Measurements from ENCODE around the gene ATP1B3. TPM values are rescaled to one million over a fixed set of nuclear protein-coding genes. Genes with fewer than 3 reads are reported as not detected.

Gene ATP1B3
- total and polyA plus RNA-seq, 10 of the 15 experiments (the other 5 are each of a cell fraction or from before 2014, with no cell fraction given) = 41.4 to 200 (median 94.0) TPM

DNA sequence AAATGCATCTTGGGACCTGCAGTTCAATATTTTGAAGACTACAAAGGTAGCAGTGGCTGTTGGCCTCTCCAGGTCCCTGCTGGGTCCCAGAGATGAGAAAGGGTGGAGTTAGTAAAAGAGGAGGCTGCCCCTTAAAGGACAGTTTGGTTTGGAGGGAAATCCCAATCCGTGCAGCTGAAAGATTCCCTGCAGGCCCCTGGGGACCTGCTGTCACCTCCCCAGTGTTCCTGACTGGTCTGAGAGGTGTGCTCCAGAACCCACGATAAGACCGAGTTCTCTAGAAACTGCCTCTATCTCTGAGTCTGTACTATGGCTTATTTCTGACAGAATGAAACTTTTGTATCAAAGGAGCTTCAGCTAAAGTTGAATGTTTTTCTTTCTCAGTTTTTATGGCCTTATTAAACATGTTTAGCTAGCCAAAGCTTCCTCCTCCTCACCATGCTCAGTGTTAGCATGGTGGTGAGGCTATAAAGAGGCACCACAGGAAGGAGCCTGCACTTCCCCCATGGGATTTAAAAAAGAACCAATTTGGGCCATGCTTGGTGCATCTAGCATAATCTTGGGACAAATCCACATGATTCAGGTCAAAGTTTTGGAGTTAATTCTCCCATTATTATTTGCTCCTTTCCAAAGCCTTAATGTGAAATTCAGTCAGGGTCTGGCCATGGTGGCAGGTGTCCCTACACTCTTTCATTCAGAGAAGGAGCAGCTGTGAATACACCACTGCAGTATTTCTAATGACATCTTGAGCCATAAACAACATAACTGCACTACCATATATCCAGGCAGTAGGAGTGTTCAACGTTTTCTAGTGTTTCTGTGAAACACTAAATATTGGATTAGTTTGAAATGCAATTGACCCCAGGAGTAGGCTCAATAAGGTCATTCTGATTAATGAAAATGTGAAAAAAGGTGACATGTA lies 74.4 kb downstream of the ATP1B3 start:
- Histone ChIP-seq H3K4me2 (ENCODE audit: control insufficient read depth, insufficient read depth) (no peak overlapping the region), H3K79me2 (ENCODE audit: control insufficient read depth, insufficient read depth, low read length) (no peaks in the 10 kb centered on the region), H3K4me3 (no peak overlapping the region), H3K27me3 (replicated peaks in 1 of 2; ENCODE audit: control insufficient read depth in 2 of 2, insufficient read depth in 2 of 2, low read length in 1 of 2) (no peaks in the 10 kb centered on the region), H2AFZ (ENCODE audit: control insufficient read depth, low read depth, low read length) (no peak overlapping the region), H3K9me3 (replicated peaks; ENCODE audit: control insufficient read depth, insufficient read depth, low read length) (no peaks in the 10 kb centered on the region), H3K9ac (ENCODE audit: control insufficient read depth, insufficient read depth, low read length) (no peak overlapping the region), H3K36me3 (ENCODE audit: control insufficient read depth in 2 of 2, insufficient read depth in 2 of 2, low read length in 1 of 2) (peaks cover 2 to 8% of the 10 kb centered on the region in 2 experiments; a peak in 2 of 4 replicates), H3K27ac (ENCODE audit: control insufficient read depth, insufficient read depth) (no peak overlapping the region), H4K20me1 (ENCODE audit: control insufficient read depth, insufficient read depth) (no peaks in the 10 kb centered on the region), H3K4me1 (ENCODE audit: control insufficient read depth, insufficient read depth, low read length) (no peaks in the 10 kb centered on the region)
- POLR2A ChIA-PET = no interaction called here
- SMC1A ChIA-PET (ENCODE audit: uncharacterized antibody, unreplicated experiment) = interaction anchor here (0.6 kb wide), 1 partner anchor 29 kb away, joined by 4 read pairs; no protein-coding TSS in a partner anchor
- DNase-seq (ENCODE audit: low read depth, low spot score) (no peak), ATAC-seq (peak; percentile 53), FAIRE-seq (peak; percentile 31)
- in situ Hi-C loops (cut with MboI) = no loop called here
- BruUV-seq (replicated peaks) = TSS peak; percentile 19
- TF ChIP-seq MEF2B (IDR thresholded peaks at IDR 0.05; ENCODE audit: partially characterized antibody, poor library complexity, severe bottlenecking) = peak; percentile 54
- no peak for TF ChIP-seq CBX5 (IDR thresholded peaks at IDR 0.05; ENCODE audit: low read depth)
- 46% methylated on average over 4 of the region's 4 CpGs for WGBS (ENCODE audit: insufficient coverage, insufficient replicate concordance, low lambda C conversion rate, missing lambda C conversion rate)
- CTCF ChIA-PET = no interaction called here
- RAD21 ChIA-PET (ENCODE audit: unreplicated experiment) = interaction anchor here (0.7 to 1.8 kb wide), 2 partner anchors 78 to 79 kb away, joined by 3 read pairs; no protein-coding TSS in a partner anchor
- intact Hi-C loops (cut with micrococcal nuclease; ENCODE audit: unreplicated experiment) = no loop called here

GRCh38 chr3:141952611-141953010 lies 76.2 kb downstream of the ATP1B3 start:
- Histone ChIP-seq H2AFZ (ENCODE audit: control insufficient read depth, low read depth, low read length) (no peak overlapping the region), H3K79me2 (ENCODE audit: control insufficient read depth, insufficient read depth, low read length) (no peaks in the 10 kb centered on the region), H3K9me3 (replicated peaks; ENCODE audit: control insufficient read depth, insufficient read depth, low read length) (no peaks in the 10 kb centered on the region), H3K4me3 (no peak overlapping the region), H3K27ac (ENCODE audit: control insufficient read depth, insufficient read depth) (no peak overlapping the region), H3K36me3 (ENCODE audit: control insufficient read depth in 2 of 2, insufficient read depth in 2 of 2, low read length in 1 of 2) (peaks cover 2 to 8% of the 10 kb centered on the region in 2 experiments; a peak in 2 of 4 replicates), H3K27me3 (replicated peaks in 1 of 2; ENCODE audit: control insufficient read depth in 2 of 2, insufficient read depth in 2 of 2, low read length in 1 of 2) (no peaks in the 10 kb centered on the region), H3K4me1 (ENCODE audit: control insufficient read depth, insufficient read depth, low read length) (no peaks in the 10 kb centered on the region), H4K20me1 (ENCODE audit: control insufficient read depth, insufficient read depth) (no peaks in the 10 kb centered on the region), H3K9ac (ENCODE audit: control insufficient read depth, insufficient read depth, low read length) (no peak overlapping the region), H3K4me2 (ENCODE audit: control insufficient read depth, insufficient read depth) (no peak overlapping the region)
- ChIA-PET POLR2A (interaction anchor here (0.5 to 0.6 kb wide), 2 partner anchors 14 to 127 kb away, joined by 3 to 4 read pairs; no protein-coding TSS in a partner anchor), SMC1A (ENCODE audit: uncharacterized antibody, unreplicated experiment) (no interaction called here), CTCF (no interaction called here), RAD21 (ENCODE audit: unreplicated experiment) (no interaction called here)
- ATAC-seq (no peak), FAIRE-seq (no peak), DNase-seq (ENCODE audit: low read depth, low spot score) (no peak)
- WGBS (ENCODE audit: insufficient coverage, insufficient replicate concordance, low lambda C conversion rate, missing lambda C conversion rate) = 100% methylated on average over 2 of the region's 2 CpGs
- TF ChIP-seq, protein P1, sequence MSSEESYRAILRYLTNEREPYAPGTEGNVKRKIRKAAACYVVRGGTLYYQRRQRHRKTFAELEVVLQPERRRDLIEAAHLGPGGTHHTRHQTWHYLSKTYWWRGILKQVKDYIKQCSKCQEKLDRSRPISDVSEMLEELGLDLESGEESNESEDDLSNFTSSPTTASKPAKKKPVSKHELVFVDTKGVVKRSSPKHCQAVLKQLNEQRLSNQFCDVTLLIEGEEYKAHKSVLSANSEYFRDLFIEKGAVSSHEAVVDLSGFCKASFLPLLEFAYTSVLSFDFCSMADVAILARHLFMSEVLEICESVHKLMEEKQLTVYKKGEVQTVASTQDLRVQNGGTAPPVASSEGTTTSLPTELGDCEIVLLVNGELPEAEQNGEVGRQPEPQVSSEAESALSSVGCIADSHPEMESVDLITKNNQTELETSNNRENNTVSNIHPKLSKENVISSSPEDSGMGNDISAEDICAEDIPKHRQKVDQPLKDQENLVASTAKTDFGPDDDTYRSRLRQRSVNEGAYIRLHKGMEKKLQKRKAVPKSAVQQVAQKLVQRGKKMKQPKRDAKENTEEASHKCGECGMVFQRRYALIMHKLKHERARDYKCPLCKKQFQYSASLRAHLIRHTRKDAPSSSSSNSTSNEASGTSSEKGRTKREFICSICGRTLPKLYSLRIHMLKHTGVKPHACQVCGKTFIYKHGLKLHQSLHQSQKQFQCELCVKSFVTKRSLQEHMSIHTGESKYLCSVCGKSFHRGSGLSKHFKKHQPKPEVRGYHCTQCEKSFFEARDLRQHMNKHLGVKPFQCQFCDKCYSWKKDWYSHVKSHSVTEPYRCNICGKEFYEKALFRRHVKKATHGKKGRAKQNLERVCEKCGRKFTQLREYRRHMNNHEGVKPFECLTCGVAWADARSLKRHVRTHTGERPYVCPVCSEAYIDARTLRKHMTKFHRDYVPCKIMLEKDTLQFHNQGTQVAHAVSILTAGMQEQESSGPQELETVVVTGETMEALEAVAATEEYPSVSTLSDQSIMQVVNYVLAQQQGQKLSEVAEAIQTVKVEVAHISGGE (CRISPR knock-in tag; IDR thresholded peaks at IDR 0.05) = no peak
- no peak for TF ChIP-seq ZNF207 (IDR thresholded peaks at IDR 0.05; ENCODE audit: borderline replicate concordance)
- no peak for TF ChIP-seq BCL11A (IDR thresholded peaks at IDR 0.05; ENCODE audit: low read depth, low read length)
- no peak for TF ChIP-seq ATF2 (IDR thresholded peaks at IDR 0.05; ENCODE audit: low read length)
- no peak for TF ChIP-seq JUNB (IDR thresholded peaks at IDR 0.05)
- in situ Hi-C loops (cut with MboI) = no loop called here
- intact Hi-C loops (cut with micrococcal nuclease; ENCODE audit: unreplicated experiment) = no loop called here
- BruUV-seq (replicated peaks) = no TSS peak

Measured in GM12878 (cell line).